Right lobe of liver (tissue), 4 donors: ENCODE results near the gene PHKB.

Source experiments
- CTCF ChIP-seq, 4 donors: fragments of 200-600 bp in 3 of 4; fragments of 450-650 bp in 1 of 4; IDR thresholded peaks; one replicate each; pipeline versions ENCODE4 v1.5.1 to v1.8.0; 2016 to 2022; ENCODE audit warnings: antibody characterized with exemption in 4 of 4, mild to moderate bottlenecking in 2 of 4
- POLR2A ChIP-seq: fragments of 450-650 bp; IDR thresholded peaks from one replicate; pipeline ENCODE4 v1.6.1; 2017; ENCODE audit warnings: antibody characterized with exemption, mild to moderate bottlenecking
- donor health status: DM: no; HTN: no; CAD: no.
- donor health status: DM: no; HTN: no; CAD: no.
- donor health status: DM: no; HTN: yes; CAD: no.

- TF ChIP-seq CTCF (IDR thresholded peaks at IDR 0.05) (no peak), POLR2A (no peak)
Observed at GRCh38 chr16:47731252-47731651, 270.1 kb downstream of the PHKB start.
